ENCODE measurements around the gene JARID2. TPM values are rescaled to one million over a fixed set of nuclear protein-coding genes. Genes with fewer than 3 reads are reported as not detected.
A peak's percentile ranks its signal among the peaks of the same experiment; 100 is the strongest.

Gene JARID2
- total RNA-seq, 1 donor from 2014 or later, result 24.2 TPM

DNA sequence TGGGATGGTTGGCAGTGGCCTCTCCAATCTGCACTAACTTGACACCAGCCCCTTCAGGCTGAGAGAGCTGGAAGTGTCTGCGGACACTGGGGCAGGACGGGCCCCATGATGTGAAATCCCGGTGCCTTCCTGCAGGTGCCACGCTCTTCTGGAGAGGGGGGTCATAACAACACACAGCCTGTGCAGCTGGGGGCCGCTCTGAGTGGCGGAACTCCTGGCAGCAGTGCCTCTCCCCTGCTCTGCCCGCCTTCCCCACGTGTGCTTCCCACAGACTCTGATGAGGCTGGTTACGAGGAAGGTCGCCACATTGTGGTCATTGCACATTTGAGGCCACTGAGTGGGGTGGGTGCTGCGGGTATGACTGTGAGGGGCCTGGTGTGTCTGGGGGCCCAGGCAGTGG lies 271.7 kb downstream of the JARID2 start:
- Mint-ChIP-seq H3K27me3 (ENCODE audit: low read depth, unreplicated experiment) (no peaks in the 10 kb centered on the region), H3K27ac (ENCODE audit: unreplicated experiment) (peak overlapping the region; percentile 47), H3K4me3 (ENCODE audit: unreplicated experiment) (no peak overlapping the region), H3K4me1 (ENCODE audit: low read depth, unreplicated experiment) (peaks cover 8% of the 10 kb centered on the region), H3K36me3 (ENCODE audit: low read depth, unreplicated experiment) (peaks cover 31% of the 10 kb centered on the region), H3K9me3 (ENCODE audit: unreplicated experiment) (no peaks in the 10 kb centered on the region)
- no peak for TF ChIP-seq EZH2 (IDR thresholded peaks at IDR 0.05; ENCODE audit: insufficient read depth, low read length)
- TF ChIP-seq, protein P1, sequence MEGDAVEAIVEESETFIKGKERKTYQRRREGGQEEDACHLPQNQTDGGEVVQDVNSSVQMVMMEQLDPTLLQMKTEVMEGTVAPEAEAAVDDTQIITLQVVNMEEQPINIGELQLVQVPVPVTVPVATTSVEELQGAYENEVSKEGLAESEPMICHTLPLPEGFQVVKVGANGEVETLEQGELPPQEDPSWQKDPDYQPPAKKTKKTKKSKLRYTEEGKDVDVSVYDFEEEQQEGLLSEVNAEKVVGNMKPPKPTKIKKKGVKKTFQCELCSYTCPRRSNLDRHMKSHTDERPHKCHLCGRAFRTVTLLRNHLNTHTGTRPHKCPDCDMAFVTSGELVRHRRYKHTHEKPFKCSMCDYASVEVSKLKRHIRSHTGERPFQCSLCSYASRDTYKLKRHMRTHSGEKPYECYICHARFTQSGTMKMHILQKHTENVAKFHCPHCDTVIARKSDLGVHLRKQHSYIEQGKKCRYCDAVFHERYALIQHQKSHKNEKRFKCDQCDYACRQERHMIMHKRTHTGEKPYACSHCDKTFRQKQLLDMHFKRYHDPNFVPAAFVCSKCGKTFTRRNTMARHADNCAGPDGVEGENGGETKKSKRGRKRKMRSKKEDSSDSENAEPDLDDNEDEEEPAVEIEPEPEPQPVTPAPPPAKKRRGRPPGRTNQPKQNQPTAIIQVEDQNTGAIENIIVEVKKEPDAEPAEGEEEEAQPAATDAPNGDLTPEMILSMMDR (IDR thresholded peaks at IDR 0.05; ENCODE audit: insufficient read depth, low read depth, low read length), result no peak
- no peak overlapping the region for H3K4me3 ChIP-seq (ENCODE audit: insufficient read depth, low read depth, low read length)
- no peak for DNase-seq (ENCODE audit: low read depth)
- H2AFZ ChIP-seq (ENCODE audit: low read depth, low read length), result no peak overlapping the region
- peaks cover 29% of the 10 kb centered on the region for H4K20me1 ChIP-seq (ENCODE audit: insufficient read depth, low read length)
- no peaks in the 10 kb centered on the region for H3K27me3 ChIP-seq (ENCODE audit: insufficient read depth, low read length)
- FAIRE-seq, result no peak
- H3K4me2 ChIP-seq (ENCODE audit: low read length), result no peak overlapping the region
- H3K36me3 ChIP-seq (ENCODE audit: insufficient read depth, low read length), result peaks cover 14% of the 10 kb centered on the region
- H3K9ac ChIP-seq (ENCODE audit: low read length), result no peak overlapping the region
- no peaks in the 10 kb centered on the region for H3K9me3 ChIP-seq (ENCODE audit: insufficient read depth, low read depth, low read length)
- no peaks in the 10 kb centered on the region for H3K4me1 ChIP-seq (ENCODE audit: insufficient read depth, low read length)
- no peak overlapping the region for H3K27ac ChIP-seq (ENCODE audit: low read depth, low read length)
- no peaks in the 10 kb centered on the region for H3K79me2 ChIP-seq (ENCODE audit: insufficient read depth, low read length)

DNA sequence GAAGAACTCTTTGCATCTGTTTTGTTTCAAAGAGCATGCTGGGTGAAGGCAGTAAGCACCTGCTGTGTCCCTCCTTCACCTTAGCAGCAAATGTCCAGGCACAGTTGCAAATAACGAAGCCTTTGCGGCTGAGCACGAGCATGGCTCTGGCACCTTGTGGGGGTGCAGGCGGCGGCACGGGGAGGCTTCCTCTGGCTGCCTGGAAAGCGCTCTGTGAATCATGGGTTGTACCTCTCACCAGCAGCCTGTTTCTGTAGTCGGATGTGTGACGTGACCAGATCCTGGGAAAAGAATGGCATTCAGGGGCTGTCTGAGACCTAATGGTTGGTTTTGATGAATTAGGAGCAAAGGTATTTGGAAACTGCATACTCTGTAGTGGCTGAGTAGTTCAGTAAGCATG lies 272.2 kb downstream of the JARID2 start:
- no peak for FAIRE-seq
- H3K36me3 ChIP-seq (ENCODE audit: insufficient read depth, low read length), result peaks cover 16% of the 10 kb centered on the region
- H3K27ac Mint-ChIP-seq (ENCODE audit: unreplicated experiment), result peak overlapping the region; percentile 47

DNA sequence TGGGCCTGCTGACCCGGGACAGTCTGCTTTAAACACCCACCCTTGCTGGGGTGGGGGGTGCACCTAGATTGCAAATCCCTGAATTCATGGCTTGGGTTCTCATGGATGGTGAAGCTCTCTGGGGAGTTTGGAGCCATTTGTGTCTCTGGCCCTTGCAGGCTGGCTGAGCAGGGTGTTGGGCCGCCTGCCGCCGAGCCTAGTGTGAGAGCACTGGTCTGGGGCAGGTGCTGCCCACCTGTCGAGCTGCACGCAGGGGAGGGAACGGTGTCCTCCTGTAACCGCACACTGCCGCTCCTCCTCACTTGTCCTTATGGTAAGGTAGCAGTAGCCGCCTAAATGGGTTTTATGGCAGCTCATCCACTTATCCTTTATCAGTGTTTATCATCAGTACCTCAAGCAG lies 273.0 kb downstream of the JARID2 start:
- Histone ChIP-seq H3K27me3 (ENCODE audit: insufficient read depth, low read length) (no peaks in the 10 kb centered on the region), H3K4me3 (ENCODE audit: insufficient read depth, low read depth, low read length) (no peak overlapping the region), H3K9me3 (ENCODE audit: insufficient read depth, low read depth, low read length) (no peaks in the 10 kb centered on the region), H4K20me1 (ENCODE audit: insufficient read depth, low read length) (peaks cover 27% of the 10 kb centered on the region), H3K4me1 (ENCODE audit: insufficient read depth, low read length) (no peaks in the 10 kb centered on the region), H3K27ac (ENCODE audit: low read depth, low read length) (no peak overlapping the region), H3K79me2 (ENCODE audit: insufficient read depth, low read length) (no peaks in the 10 kb centered on the region), H3K9ac (ENCODE audit: low read length) (no peak overlapping the region), H3K4me2 (ENCODE audit: low read length) (no peak overlapping the region), H3K36me3 (ENCODE audit: insufficient read depth, low read length) (peaks cover 19% of the 10 kb centered on the region), H2AFZ (ENCODE audit: low read depth, low read length) (no peak overlapping the region)
- TF ChIP-seq, protein P1 (IDR thresholded peaks at IDR 0.05; ENCODE audit: insufficient read depth, low read depth, low read length), result no peak
- TF ChIP-seq EZH2 (IDR thresholded peaks at IDR 0.05; ENCODE audit: insufficient read depth, low read length), result no peak
- Mint-ChIP-seq H3K27ac (ENCODE audit: unreplicated experiment) (no peak overlapping the region), H3K4me1 (ENCODE audit: low read depth, unreplicated experiment) (peaks cover 8% of the 10 kb centered on the region), H3K4me3 (ENCODE audit: unreplicated experiment) (no peak overlapping the region), H3K9me3 (ENCODE audit: unreplicated experiment) (no peaks in the 10 kb centered on the region), H3K27me3 (ENCODE audit: low read depth, unreplicated experiment) (no peaks in the 10 kb centered on the region), H3K36me3 (ENCODE audit: low read depth, unreplicated experiment) (peaks cover 37% of the 10 kb centered on the region)
- no peak for FAIRE-seq
- DNase-seq (ENCODE audit: low read depth), result no peak

More for the DNA sequence above, 272.2 kb downstream of the JARID2 start:
- no peaks in the 10 kb centered on the region for H3K9me3 ChIP-seq (ENCODE audit: insufficient read depth, low read depth, low read length)
- no peak overlapping the region for H3K4me3 ChIP-seq (ENCODE audit: insufficient read depth, low read depth, low read length)
- H3K27me3 ChIP-seq (ENCODE audit: insufficient read depth, low read length), result no peaks in the 10 kb centered on the region
- H4K20me1 ChIP-seq (ENCODE audit: insufficient read depth, low read length), result peaks cover 29% of the 10 kb centered on the region
- H3K9ac ChIP-seq (ENCODE audit: low read length), result no peak overlapping the region
- H3K4me1 Mint-ChIP-seq (ENCODE audit: low read depth, unreplicated experiment), result peaks cover 8% of the 10 kb centered on the region
- H3K27ac ChIP-seq (ENCODE audit: low read depth, low read length), result no peak overlapping the region
- no peak overlapping the region for H3K4me3 Mint-ChIP-seq (ENCODE audit: unreplicated experiment)
- TF ChIP-seq, protein P1 (IDR thresholded peaks at IDR 0.05; ENCODE audit: insufficient read depth, low read depth, low read length), result no peak
- no peak for TF ChIP-seq EZH2 (IDR thresholded peaks at IDR 0.05; ENCODE audit: insufficient read depth, low read length)
- H2AFZ ChIP-seq (ENCODE audit: low read depth, low read length), result no peak overlapping the region
- H3K4me1 ChIP-seq (ENCODE audit: insufficient read depth, low read length), result no peaks in the 10 kb centered on the region
- H3K36me3 Mint-ChIP-seq (ENCODE audit: low read depth, unreplicated experiment), result peaks cover 34% of the 10 kb centered on the region
- no peaks in the 10 kb centered on the region for H3K27me3 Mint-ChIP-seq (ENCODE audit: low read depth, unreplicated experiment)
- no peaks in the 10 kb centered on the region for H3K9me3 Mint-ChIP-seq (ENCODE audit: unreplicated experiment)
- no peaks in the 10 kb centered on the region for H3K79me2 ChIP-seq (ENCODE audit: insufficient read depth, low read length)
- no peak overlapping the region for H3K4me2 ChIP-seq (ENCODE audit: low read length)
- DNase-seq (ENCODE audit: low read depth), result peak; percentile 53
